PFSK-1 (cell line): ENCODE measurements around the gene ZFAND3.

ENCODE experiments used
- POLR2AphosphoS5 ChIP-seq: IDR thresholded peaks from 2 replicates; pipeline ENCODE4 v1.6.1; 2012; ENCODE audit warnings: low read depth, mild to moderate bottlenecking, control low read depth, low read length, moderate library complexity
- SIN3A ChIP-seq: IDR thresholded peaks from 2 replicates; pipeline ENCODE4 v1.6.1; 2012; ENCODE audit warnings: mild to moderate bottlenecking, low read length, moderate library complexity, borderline replicate concordance; ENCODE audit not compliant: insufficient read depth
- TAF1 ChIP-seq: IDR thresholded peaks from 2 replicates; pipeline ENCODE4 v1.6.1; 2012; ENCODE audit warnings: low read length, control low read depth, borderline replicate concordance; ENCODE audit not compliant: insufficient read depth
- TF ChIP-seq, protein P1 (sequence below), 2 experiments: IDR thresholded peaks; 2 replicates each; pipeline versions ENCODE4 v1.6.1 to v1.8.0; 2011 to 2012; ENCODE audit warnings: low read depth in 2 of 2, low read length in 2 of 2, control low read depth in 1 of 2, inconsistent platforms in 1 of 2, mild to moderate bottlenecking in 1 of 2, moderate library complexity in 1 of 2; ENCODE audit not compliant: insufficient read depth in 1 of 2

DNA sequence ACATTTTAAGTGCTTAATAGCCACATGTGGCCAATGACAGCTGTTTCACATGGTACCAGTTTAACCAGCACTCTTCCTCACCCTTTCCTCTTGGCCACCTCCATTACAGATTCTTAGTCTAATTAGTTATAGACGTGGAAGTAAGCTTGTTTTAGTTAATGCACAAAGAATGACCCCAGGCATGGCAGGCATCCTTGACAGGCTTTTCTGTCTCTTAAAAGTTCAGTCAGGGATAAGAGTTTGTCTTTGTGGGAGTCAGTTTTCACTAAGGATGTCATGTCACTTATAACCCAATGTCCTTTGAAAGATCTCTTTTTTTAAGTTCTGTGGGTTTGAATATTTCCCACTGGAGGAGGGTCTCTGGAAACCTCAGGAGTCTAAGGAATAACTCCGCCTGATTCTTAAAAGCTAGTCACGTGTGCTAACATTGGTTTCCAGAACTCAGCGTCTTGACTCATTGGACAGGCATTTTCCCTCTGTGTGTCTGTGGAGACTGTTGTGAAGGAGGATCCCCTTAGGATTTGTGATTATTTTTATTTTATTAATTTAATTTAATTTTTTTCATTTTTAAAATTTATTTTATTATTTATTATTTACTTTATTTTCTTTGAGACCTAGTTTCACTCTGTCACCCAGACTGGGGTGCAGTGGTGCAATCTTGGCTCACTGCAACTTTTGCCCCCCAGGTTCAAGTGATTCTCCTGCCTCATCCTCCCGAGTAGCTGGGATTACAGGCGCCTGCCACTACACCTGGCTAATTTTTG is 171.4 kb downstream of the ZFAND3 start:
- TF ChIP-seq TAF1, result no peak
- TF ChIP-seq, protein P1, sequence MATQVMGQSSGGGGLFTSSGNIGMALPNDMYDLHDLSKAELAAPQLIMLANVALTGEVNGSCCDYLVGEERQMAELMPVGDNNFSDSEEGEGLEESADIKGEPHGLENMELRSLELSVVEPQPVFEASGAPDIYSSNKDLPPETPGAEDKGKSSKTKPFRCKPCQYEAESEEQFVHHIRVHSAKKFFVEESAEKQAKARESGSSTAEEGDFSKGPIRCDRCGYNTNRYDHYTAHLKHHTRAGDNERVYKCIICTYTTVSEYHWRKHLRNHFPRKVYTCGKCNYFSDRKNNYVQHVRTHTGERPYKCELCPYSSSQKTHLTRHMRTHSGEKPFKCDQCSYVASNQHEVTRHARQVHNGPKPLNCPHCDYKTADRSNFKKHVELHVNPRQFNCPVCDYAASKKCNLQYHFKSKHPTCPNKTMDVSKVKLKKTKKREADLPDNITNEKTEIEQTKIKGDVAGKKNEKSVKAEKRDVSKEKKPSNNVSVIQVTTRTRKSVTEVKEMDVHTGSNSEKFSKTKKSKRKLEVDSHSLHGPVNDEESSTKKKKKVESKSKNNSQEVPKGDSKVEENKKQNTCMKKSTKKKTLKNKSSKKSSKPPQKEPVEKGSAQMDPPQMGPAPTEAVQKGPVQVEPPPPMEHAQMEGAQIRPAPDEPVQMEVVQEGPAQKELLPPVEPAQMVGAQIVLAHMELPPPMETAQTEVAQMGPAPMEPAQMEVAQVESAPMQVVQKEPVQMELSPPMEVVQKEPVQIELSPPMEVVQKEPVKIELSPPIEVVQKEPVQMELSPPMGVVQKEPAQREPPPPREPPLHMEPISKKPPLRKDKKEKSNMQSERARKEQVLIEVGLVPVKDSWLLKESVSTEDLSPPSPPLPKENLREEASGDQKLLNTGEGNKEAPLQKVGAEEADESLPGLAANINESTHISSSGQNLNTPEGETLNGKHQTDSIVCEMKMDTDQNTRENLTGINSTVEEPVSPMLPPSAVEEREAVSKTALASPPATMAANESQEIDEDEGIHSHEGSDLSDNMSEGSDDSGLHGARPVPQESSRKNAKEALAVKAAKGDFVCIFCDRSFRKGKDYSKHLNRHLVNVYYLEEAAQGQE (IDR thresholded peaks at IDR 0.05; ENCODE audit: insufficient read depth in 1 of 2, low read depth in 2 of 2, low read length in 2 of 2), result no peak
- no peak for TF ChIP-seq POLR2AphosphoS5
- no peak for TF ChIP-seq SIN3A
